ENCODE data around the gene LRP8.
A peak's percentile ranks its signal among the peaks of the same experiment; 100 is the strongest.

Gene LRP8

DNA sequence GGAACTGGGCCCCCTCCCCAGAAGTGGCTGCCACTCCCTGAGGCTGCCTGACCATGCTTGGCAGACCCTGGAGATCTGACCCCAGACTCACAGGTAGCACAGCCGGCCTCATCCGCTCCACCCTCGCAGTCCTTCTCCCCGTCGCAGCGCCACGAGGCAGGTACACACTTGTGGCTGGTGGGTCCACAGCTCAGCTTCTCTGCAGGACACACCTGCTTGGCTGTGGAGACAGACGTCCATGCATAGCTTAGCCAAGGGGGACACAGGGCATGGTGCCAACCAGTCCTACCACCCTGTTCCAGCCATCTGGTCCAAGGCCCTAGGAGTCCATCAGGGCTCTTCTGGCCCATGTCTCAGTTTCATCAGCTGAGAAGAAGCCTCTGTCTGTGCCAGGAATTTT lies 47.4 kb downstream of the LRP8 start:
- H3K36me3 ChIP-seq, result no peaks in the 10 kb centered on the region
- H3K4me1 ChIP-seq, result no peaks in the 10 kb centered on the region
- DNase-seq, result no peak
- no peaks in the 10 kb centered on the region for H3K27me3 ChIP-seq
- TF ChIP-seq, protein P1, sequence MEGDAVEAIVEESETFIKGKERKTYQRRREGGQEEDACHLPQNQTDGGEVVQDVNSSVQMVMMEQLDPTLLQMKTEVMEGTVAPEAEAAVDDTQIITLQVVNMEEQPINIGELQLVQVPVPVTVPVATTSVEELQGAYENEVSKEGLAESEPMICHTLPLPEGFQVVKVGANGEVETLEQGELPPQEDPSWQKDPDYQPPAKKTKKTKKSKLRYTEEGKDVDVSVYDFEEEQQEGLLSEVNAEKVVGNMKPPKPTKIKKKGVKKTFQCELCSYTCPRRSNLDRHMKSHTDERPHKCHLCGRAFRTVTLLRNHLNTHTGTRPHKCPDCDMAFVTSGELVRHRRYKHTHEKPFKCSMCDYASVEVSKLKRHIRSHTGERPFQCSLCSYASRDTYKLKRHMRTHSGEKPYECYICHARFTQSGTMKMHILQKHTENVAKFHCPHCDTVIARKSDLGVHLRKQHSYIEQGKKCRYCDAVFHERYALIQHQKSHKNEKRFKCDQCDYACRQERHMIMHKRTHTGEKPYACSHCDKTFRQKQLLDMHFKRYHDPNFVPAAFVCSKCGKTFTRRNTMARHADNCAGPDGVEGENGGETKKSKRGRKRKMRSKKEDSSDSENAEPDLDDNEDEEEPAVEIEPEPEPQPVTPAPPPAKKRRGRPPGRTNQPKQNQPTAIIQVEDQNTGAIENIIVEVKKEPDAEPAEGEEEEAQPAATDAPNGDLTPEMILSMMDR (IDR thresholded peaks at IDR 0.05), result no peak
- no peaks in the 10 kb centered on the region for H3K9me3 ChIP-seq
- no peak overlapping the region for H3K4me3 ChIP-seq
- intact Hi-C loops (cut with DNase I; ENCODE audit: low total_unique reads), result no loop called here
- no peak overlapping the region for H3K27ac ChIP-seq

- no peak overlapping the region for H3K4me3 ChIP-seq
- H3K9me3 ChIP-seq, result no peaks in the 10 kb centered on the region
- H3K27me3 ChIP-seq, result no peaks in the 10 kb centered on the region
- no peak overlapping the region for H3K27ac ChIP-seq
- H3K36me3 ChIP-seq, result no peaks in the 10 kb centered on the region
- intact Hi-C loops (cut with DNase I; ENCODE audit: low total_unique reads), result no loop called here
- no peaks in the 10 kb centered on the region for H3K4me1 ChIP-seq
- TF ChIP-seq, protein P1 (IDR thresholded peaks at IDR 0.05), result no peak
- no peak for DNase-seq
Observed at GRCh38 chr1:53279296-53280200, 48.3 kb downstream of the LRP8 start.

GRCh38 chr1:53278298-53278725 lies 49.6 kb downstream of the LRP8 start:
- Histone ChIP-seq H3K36me3 (no peaks in the 10 kb centered on the region), H3K4me1 (no peaks in the 10 kb centered on the region), H3K9me3 (no peaks in the 10 kb centered on the region), H3K27ac (no peak overlapping the region), H3K27me3 (no peaks in the 10 kb centered on the region), H3K4me3 (no peak overlapping the region)
- intact Hi-C loops (cut with DNase I; ENCODE audit: low total_unique reads), result loop anchor here (1.0 kb wide), 1 partner anchor 116 kb away; no protein-coding TSS in a partner anchor
- TF ChIP-seq, protein P1 (IDR thresholded peaks at IDR 0.05), result peak; percentile 94 to 97
- peak; percentile 46 to 74 for DNase-seq

- TF ChIP-seq, protein P1 (IDR thresholded peaks at IDR 0.05), result no peak
- Histone ChIP-seq H3K9me3 (no peaks in the 10 kb centered on the region), H3K36me3 (no peaks in the 10 kb centered on the region), H3K27ac (no peak overlapping the region), H3K4me3 (no peak overlapping the region), H3K27me3 (no peaks in the 10 kb centered on the region), H3K4me1 (no peaks in the 10 kb centered on the region)
- intact Hi-C loops (cut with DNase I; ENCODE audit: low total_unique reads), result no loop called here
- DNase-seq, result peak in 1 of 2 donors; percentile 49
Observed at GRCh38 chr1:53277326-53277725, 50.5 kb downstream of the LRP8 start.

GRCh38 chr1:53276902-53277281 lies 51.0 kb downstream of the LRP8 start:
- intact Hi-C loops (cut with DNase I; ENCODE audit: low total_unique reads), result no loop called here
- Histone ChIP-seq H3K4me1 (no peaks in the 10 kb centered on the region), H3K36me3 (no peaks in the 10 kb centered on the region), H3K9me3 (no peaks in the 10 kb centered on the region), H3K27me3 (no peaks in the 10 kb centered on the region), H3K27ac (no peak overlapping the region), H3K4me3 (no peak overlapping the region)
- TF ChIP-seq, protein P1 (IDR thresholded peaks at IDR 0.05), result no peak
- DNase-seq, result peak in 1 of 2 donors; percentile 49

Data from tibial artery (tissue), 4 donors.